Trophoblast cell (in vitro differentiated cells and primary cell): Measurements from ENCODE around the gene PYROXD2.

Experiments used
- DNase-seq, 2 donors: peaks; one replicate each; pipeline ENCODE4 v3.0.0-alpha.2; 2016
- H2AFZ ChIP-seq: 2 replicates; pipeline ENCODE4 v1.6.1; 2013; ENCODE audit warnings: low read length, moderate library complexity, mild to moderate bottlenecking; ENCODE audit not compliant: insufficient read depth, poor library complexity
- H2AK5ac ChIP-seq: 2 replicates; pipeline ENCODE4 v1.6.1; 2013; ENCODE audit warnings: mild to moderate bottlenecking, low read length
- H2BK120ac ChIP-seq: 2 replicates; pipeline ENCODE4 v1.6.1; 2013; ENCODE audit warnings: low read length, mild to moderate bottlenecking, moderate library complexity; ENCODE audit not compliant: insufficient read depth, poor library complexity
- H2BK12ac ChIP-seq: 2 replicates; pipeline ENCODE4 v1.6.1; 2013; ENCODE audit warnings: mild to moderate bottlenecking, low read length, moderate library complexity
- H2BK5ac ChIP-seq: 2 replicates; pipeline ENCODE4 v1.6.1; 2013; ENCODE audit warnings: low read length, low read depth, moderate library complexity, mild to moderate bottlenecking; ENCODE audit not compliant: poor library complexity
- H3K14ac ChIP-seq: 2 replicates; pipeline ENCODE4 v1.6.1; 2013; ENCODE audit warnings: mild to moderate bottlenecking, low read length
- H3K18ac ChIP-seq: 2 replicates; pipeline ENCODE4 v1.6.1; 2013; ENCODE audit warnings: mild to moderate bottlenecking, low read length
- H3K23ac ChIP-seq: 2 replicates; pipeline ENCODE4 v1.6.1; 2013; ENCODE audit warnings: low read length
- H3K27ac ChIP-seq: 2 replicates; pipeline ENCODE4 v1.5.1; 2013; ENCODE audit warnings: low read depth, mild to moderate bottlenecking, inconsistent platforms, low read length, moderate library complexity
- H3K27me3 ChIP-seq: 2 replicates; pipeline ENCODE4 v1.6.1; 2013; ENCODE audit warnings: inconsistent platforms, mild to moderate bottlenecking, low read length, moderate library complexity; ENCODE audit not compliant: insufficient read depth
- H3K36me3 ChIP-seq, 2 experiments: 1 replicate in 1 of 2; 2 replicates in 1 of 2; pipeline ENCODE4 v1.6.1; 2013; ENCODE audit warnings: low read length in 2 of 2, mild to moderate bottlenecking in 2 of 2, moderate library complexity in 1 of 2; ENCODE audit not compliant: insufficient read depth in 2 of 2, control insufficient read depth in 1 of 2
- H3K4ac ChIP-seq: 2 replicates; pipeline ENCODE4 v1.6.1; 2013; ENCODE audit warnings: low read depth, mild to moderate bottlenecking, low read length, moderate library complexity
- H3K4me1 ChIP-seq, 2 experiments: 1 replicate in 1 of 2; 2 replicates in 1 of 2; pipeline ENCODE4 v1.6.1; 2013; ENCODE audit warnings: low read length in 2 of 2, mild to moderate bottlenecking in 2 of 2, moderate library complexity in 1 of 2; ENCODE audit not compliant: insufficient read depth in 2 of 2, control insufficient read depth in 1 of 2
- H3K4me2 ChIP-seq: 2 replicates; pipeline ENCODE4 v1.6.1; 2013; ENCODE audit warnings: inconsistent platforms, mild to moderate bottlenecking, low read length, moderate library complexity
- H3K4me3 ChIP-seq: 2 replicates; pipeline ENCODE4 v1.5.1; 2013; ENCODE audit warnings: mild to moderate bottlenecking, low read depth, low read length, inconsistent platforms
- H3K79me1 ChIP-seq: one replicate; pipeline ENCODE4 v1.6.1; 2013; ENCODE audit warnings: low read length
- H3K79me2 ChIP-seq: 2 replicates; pipeline ENCODE4 v1.6.1; 2013; ENCODE audit warnings: low read length, mild to moderate bottlenecking; ENCODE audit not compliant: control insufficient read depth, insufficient read depth, poor library complexity
- H3K9ac ChIP-seq: 2 replicates; pipeline ENCODE4 v1.6.1; 2013; ENCODE audit warnings: mild to moderate bottlenecking, low read length
- H3K9me3 ChIP-seq: 2 replicates; pipeline ENCODE4 v1.6.1; 2013; ENCODE audit warnings: low read depth, mild to moderate bottlenecking, control low read depth, inconsistent platforms, low read length; ENCODE audit not compliant: insufficient read depth
- H4K12ac ChIP-seq: 2 replicates; pipeline ENCODE4 v1.6.1; 2013; ENCODE audit warnings: low read depth, mild to moderate bottlenecking, low read length, moderate library complexity
- H4K8ac ChIP-seq: 2 replicates; pipeline ENCODE4 v1.6.1; 2013; ENCODE audit warnings: low read depth, mild to moderate bottlenecking, low read length, moderate library complexity
- H4K91ac ChIP-seq: one replicate; pipeline ENCODE4 v1.6.1; 2013; ENCODE audit warnings: low read depth, mild to moderate bottlenecking, low read length, moderate library complexity
- WGBS: extraction: QIAGEN DNeasy Blood & Tissue Kit; methylation state at CpG from one replicate; pipeline ENCODE4 v1.1.7; 2013; ENCODE audit warnings: missing lambda C conversion rate; ENCODE audit not compliant: insufficient read length, insufficient coverage; ENCODE audit errors: extremely low coverage; 5-methylcytosine and 5-hydroxymethylcytosine counted together

PYROXD2 gene

GRCh38 chr10:98391065-98391464, 23.9 kb downstream of the PYROXD2 start:
- no peak overlapping the region for H3K23ac ChIP-seq
- no peak overlapping the region for H2BK120ac ChIP-seq
- H3K9ac ChIP-seq = no peak overlapping the region
- no peak overlapping the region for H4K8ac ChIP-seq
- H2BK5ac ChIP-seq = no peak overlapping the region
- H3K36me3 ChIP-seq = no peaks in the 10 kb centered on the region
- no peak overlapping the region for H3K4me2 ChIP-seq
- H3K79me2 ChIP-seq = no peaks in the 10 kb centered on the region
- H4K91ac ChIP-seq = no peak overlapping the region
- DNase-seq = no peak
- H3K27me3 ChIP-seq = no peaks in the 10 kb centered on the region
- no peak overlapping the region for H3K4ac ChIP-seq
- no peak overlapping the region for H2AFZ ChIP-seq
- no peak overlapping the region for H2AK5ac ChIP-seq
- H3K79me1 ChIP-seq = no peaks in the 10 kb centered on the region
- H3K4me3 ChIP-seq = no peak overlapping the region
- no peak overlapping the region for H4K12ac ChIP-seq
- no CpG with 5 or more reads among the region's 7 CpGs for WGBS
- no peak overlapping the region for H3K18ac ChIP-seq
- no peaks in the 10 kb centered on the region for H3K4me1 ChIP-seq
- H3K9me3 ChIP-seq = no peaks in the 10 kb centered on the region
- no peak overlapping the region for H3K14ac ChIP-seq
- H2BK12ac ChIP-seq = no peak overlapping the region
- no peak overlapping the region for H3K27ac ChIP-seq

DNA sequence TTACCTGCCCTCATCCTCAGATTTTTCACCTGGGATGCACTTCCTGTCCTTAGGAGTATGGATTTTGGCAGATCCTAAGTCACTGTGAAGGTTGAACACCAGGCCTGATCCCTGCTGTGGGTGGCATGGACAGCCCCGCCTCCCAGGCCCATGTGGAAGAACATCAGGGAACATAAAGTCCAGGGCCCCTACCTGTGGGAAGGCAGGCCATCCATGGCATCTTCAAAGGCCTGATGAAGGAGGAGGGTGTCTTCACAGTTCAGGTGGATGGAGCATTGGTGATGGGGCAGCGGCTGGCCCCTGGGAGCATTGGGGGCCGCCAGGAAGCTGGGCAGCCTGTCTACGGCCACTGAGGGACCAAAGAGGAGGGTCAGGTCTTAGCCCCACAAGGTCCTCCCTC, 24.6 kb downstream of the PYROXD2 start:
- H3K4ac ChIP-seq = no peak overlapping the region
- no peaks in the 10 kb centered on the region for H3K36me3 ChIP-seq

DNA sequence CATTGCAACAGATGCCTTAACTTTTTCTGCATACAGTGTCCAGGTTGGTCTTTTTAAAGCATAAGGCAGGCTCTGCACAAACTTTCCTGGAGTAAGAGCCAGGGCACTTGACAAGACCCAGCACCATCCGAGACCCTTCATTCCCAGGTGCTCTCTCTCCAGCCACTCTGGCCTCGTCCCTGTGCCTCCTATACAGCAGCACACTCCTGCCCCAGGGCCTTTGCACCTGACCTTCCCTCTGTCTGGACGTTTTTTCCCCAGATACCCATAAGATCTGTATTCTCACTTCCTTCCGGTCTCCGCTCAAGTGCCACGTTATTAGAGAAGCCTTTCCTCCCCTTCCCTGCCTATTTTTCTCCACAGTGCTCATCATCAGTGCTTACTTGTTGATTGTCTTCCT, 25.6 kb downstream of the PYROXD2 start:
- Histone ChIP-seq H3K14ac (no peak overlapping the region), H4K12ac (no peak overlapping the region), H3K4me2 (no peak overlapping the region), H3K9ac (no peak overlapping the region), H2BK120ac (no peak overlapping the region), H3K79me1 (no peaks in the 10 kb centered on the region), H3K4me1 (peaks cover 5 to 11% of the 10 kb centered on the region in 2 experiments), H4K8ac (no peak overlapping the region), H2AK5ac (no peak overlapping the region), H3K27me3 (no peaks in the 10 kb centered on the region), H2BK12ac (no peak overlapping the region), H3K18ac (no peak overlapping the region), H3K79me2 (no peaks in the 10 kb centered on the region), H3K23ac (no peak overlapping the region), H3K27ac (no peak overlapping the region), H3K4ac (no peak overlapping the region), H3K9me3 (no peaks in the 10 kb centered on the region), H2BK5ac (no peak overlapping the region), H3K4me3 (no peak overlapping the region), H4K91ac (no peak overlapping the region), H3K36me3 (no peaks in the 10 kb centered on the region), H2AFZ (no peak overlapping the region)
- no peak for DNase-seq
- no CpG with 5 or more reads among the region's 6 CpGs for WGBS

More for the DNA sequence above, 24.6 kb downstream of the PYROXD2 start:
- no peak overlapping the region for H2BK5ac ChIP-seq
- H2BK120ac ChIP-seq = no peak overlapping the region
- H3K27me3 ChIP-seq = no peaks in the 10 kb centered on the region
- no peak overlapping the region for H2AFZ ChIP-seq
- no peaks in the 10 kb centered on the region for H3K9me3 ChIP-seq
- DNase-seq = no peak
- H3K23ac ChIP-seq = no peak overlapping the region
- no peak overlapping the region for H3K4me3 ChIP-seq
- no peaks in the 10 kb centered on the region for H3K79me2 ChIP-seq
- H2BK12ac ChIP-seq = no peak overlapping the region
- H4K12ac ChIP-seq = no peak overlapping the region
- WGBS = no CpG with 5 or more reads among the region's 4 CpGs
- no peak overlapping the region for H4K91ac ChIP-seq
- no peak overlapping the region for H2AK5ac ChIP-seq
- H4K8ac ChIP-seq = no peak overlapping the region
- H3K79me1 ChIP-seq = no peaks in the 10 kb centered on the region
- H3K14ac ChIP-seq = no peak overlapping the region
- no peak overlapping the region for H3K18ac ChIP-seq
- peaks cover 0 to 2% of the 10 kb centered on the region in 2 experiments for H3K4me1 ChIP-seq
- no peak overlapping the region for H3K9ac ChIP-seq
- no peak overlapping the region for H3K4me2 ChIP-seq
- no peak overlapping the region for H3K27ac ChIP-seq

DNA sequence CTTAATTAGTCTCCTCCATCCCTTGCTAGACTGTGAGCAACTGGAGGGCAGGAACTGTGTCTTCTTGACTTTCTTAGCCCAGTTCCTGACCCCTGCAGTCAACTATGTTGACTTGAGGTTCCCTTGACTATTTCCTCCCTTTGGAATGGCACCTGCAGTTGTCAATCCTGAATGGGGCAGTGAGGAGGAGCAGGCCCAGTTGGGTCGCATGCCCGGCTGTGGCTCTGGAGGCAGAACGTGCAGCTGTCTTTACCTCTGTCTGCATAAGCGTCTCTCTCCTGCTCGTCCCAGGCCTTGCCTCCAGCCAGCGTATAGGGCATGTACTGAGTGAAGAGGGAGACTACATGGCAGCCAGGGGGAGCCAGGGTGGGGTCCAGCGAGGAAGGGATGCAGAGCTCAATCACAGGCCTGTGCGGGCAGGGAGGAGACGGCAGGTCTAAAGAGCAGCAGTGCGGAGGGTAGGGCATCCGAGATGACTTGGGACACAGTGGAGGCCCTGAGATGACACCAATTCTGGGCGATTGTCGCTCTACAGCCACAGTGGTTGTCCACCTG, 26.8 kb downstream of the PYROXD2 start:
- no peaks in the 10 kb centered on the region for H3K79me1 ChIP-seq
- no peaks in the 10 kb centered on the region for H3K36me3 ChIP-seq
- H3K9ac ChIP-seq = no peak overlapping the region
- H3K23ac ChIP-seq = no peak overlapping the region
- no peak overlapping the region for H3K4ac ChIP-seq
- H3K4me1 ChIP-seq = peaks cover 11 to 12% of the 10 kb centered on the region in 2 experiments
- H3K14ac ChIP-seq = no peak overlapping the region
- H4K8ac ChIP-seq = no peak overlapping the region
- H3K9me3 ChIP-seq = no peaks in the 10 kb centered on the region
- no peak overlapping the region for H2AFZ ChIP-seq
- H4K12ac ChIP-seq = no peak overlapping the region
- no peak overlapping the region for H2AK5ac ChIP-seq
- H2BK12ac ChIP-seq = no peak overlapping the region
- H3K4me2 ChIP-seq = no peak overlapping the region
- no peaks in the 10 kb centered on the region for H3K27me3 ChIP-seq
- no peaks in the 10 kb centered on the region for H3K79me2 ChIP-seq
- no peak overlapping the region for H4K91ac ChIP-seq
- H2BK120ac ChIP-seq = no peak overlapping the region
- H2BK5ac ChIP-seq = no peak overlapping the region
- WGBS = no CpG with 5 or more reads among the region's 13 CpGs
- no peak overlapping the region for H3K27ac ChIP-seq
- DNase-seq = no peak
- no peak overlapping the region for H3K18ac ChIP-seq
- H3K4me3 ChIP-seq = peak overlapping the region; percentile 41
